Peyer's patch (tissue), 4 donors: ENCODE measurements around the gene ANKRD66. TPM values are rescaled to one million over a fixed set of nuclear protein-coding genes. Genes with fewer than 3 reads are reported as not detected.
"Not testable (repeated sequence)": the region's sequence is repeated elsewhere in the genome, so short reads cannot be mapped to it uniquely, and the experiment has no call there.

ENCODE experiments used
- DNase-seq, 3 donors: peaks; one replicate each; pipeline ENCODE4 v3.0.0-alpha.2; 2017 to 2019
- H3K27ac ChIP-seq, 4 donors: fragments of 200-600 bp; sonication (generic); one replicate each; pipeline ENCODE4 v1.5.1; 2016 to 2019
- H3K27me3 ChIP-seq, 2 donors: fragments of 200-600 bp; sonication (generic); one replicate each; pipeline ENCODE4 v1.5.1; 2019
- H3K36me3 ChIP-seq, 3 donors: fragments of 200-600 bp; sonication (generic); one replicate each; pipeline ENCODE4 v1.5.1; 2016 to 2019
- H3K4me1 ChIP-seq, 4 donors: fragments of 200-600 bp; sonication (generic); one replicate each; pipeline ENCODE4 v1.5.1; 2016 to 2019
- H3K4me3 ChIP-seq, 4 donors: fragments of 200-600 bp; sonication (generic); 1 replicate in 3 of 4; 2 replicates in 1 of 4; pipeline ENCODE4 v1.5.1; 2016 to 2019; ENCODE audit warnings: mild to moderate bottlenecking in 1 of 4
- H3K9me3 ChIP-seq, 4 donors: fragments of 200-600 bp; sonication (generic); one replicate each; pipeline ENCODE4 v1.5.1; 2016 to 2019; ENCODE audit warnings: mild to moderate bottlenecking in 1 of 4
- CTCF ChIP-seq, 6 experiments: fragments of 450-650 bp in 4 of 6; fragments of 200-600 bp in 2 of 6; sonication (generic) in 1 of 6; IDR thresholded peaks; one replicate each; pipeline ENCODE4 v1.5.1; 2017 to 2019; ENCODE audit warnings: antibody characterized with exemption in 6 of 6, mild to moderate bottlenecking in 3 of 6, moderate library complexity in 1 of 6
- POLR2A ChIP-seq, 2 donors: fragments of 450-650 bp; IDR thresholded peaks; one replicate each; pipeline ENCODE4 v1.5.1; 2017; ENCODE audit warnings: antibody characterized with exemption in 2 of 2, mild to moderate bottlenecking in 2 of 2, moderate library complexity in 2 of 2
- total RNA-seq, 4 donors: library from RNA; depleted of rRNA; stranded (reverse); fragments of >200 nt; gene quantifications; one replicate each; pipeline ENCODE4 v1.1.0, GENCODE V29; 2016

The ANKRD66 gene
- total RNA-seq, 4 donors from 2014 or later: not detected

GRCh38 chr6:46763466-46763865 lies 16.7 kb downstream of the ANKRD66 start:
- Histone ChIP-seq H3K4me3 (no peak overlapping the region), H3K27me3 (no peaks in the 10 kb centered on the region), H3K4me1 (no peaks in the 10 kb centered on the region), H3K27ac (no peak overlapping the region), H3K36me3 (no peaks in the 10 kb centered on the region), H3K9me3 (no peaks in the 10 kb centered on the region)
- no peak for TF ChIP-seq POLR2A (IDR thresholded peaks at IDR 0.05)
- TF ChIP-seq CTCF (IDR thresholded peaks at IDR 0.05): no peak
- no peak for DNase-seq

GRCh38 chr6:46764280-46764679 lies 17.5 kb downstream of the ANKRD66 start:
- H3K9me3 ChIP-seq, H3K4me1 ChIP-seq, H3K36me3 ChIP-seq, H3K27me3 ChIP-seq, H3K27ac ChIP-seq, H3K4me3 ChIP-seq, DNase-seq: not testable (repeated sequence)

- no peaks in the 10 kb centered on the region for H3K4me1 ChIP-seq
- H3K27me3 ChIP-seq: no peaks in the 10 kb centered on the region
- H3K9me3 ChIP-seq: no peaks in the 10 kb centered on the region
- H3K4me3 ChIP-seq: no peak overlapping the region
- TF ChIP-seq POLR2A (IDR thresholded peaks at IDR 0.05) (no peak), CTCF (IDR thresholded peaks at IDR 0.05) (no peak)
- no peak overlapping the region for H3K27ac ChIP-seq
- no peaks in the 10 kb centered on the region for H3K36me3 ChIP-seq
- DNase-seq: no peak
Measured at GRCh38 chr6:46764961-46765360, 18.2 kb downstream of the ANKRD66 start.

- H3K4me3 ChIP-seq: no peak overlapping the region
- H3K36me3 ChIP-seq: no peaks in the 10 kb centered on the region
- H3K4me1 ChIP-seq: no peaks in the 10 kb centered on the region
- TF ChIP-seq POLR2A (IDR thresholded peaks at IDR 0.05) (no peak), CTCF (IDR thresholded peaks at IDR 0.05) (no peak)
- H3K27ac ChIP-seq: peak overlapping the region in 1 of 4 donors; percentile 46
- no peaks in the 10 kb centered on the region for H3K9me3 ChIP-seq
- no peak for DNase-seq
- no peaks in the 10 kb centered on the region for H3K27me3 ChIP-seq
Measured at GRCh38 chr6:46772016-46772415, 25.3 kb downstream of the ANKRD66 start.

GRCh38 chr6:46772762-46773161 lies 26.0 kb downstream of the ANKRD66 start:
- Histone ChIP-seq H3K36me3 (no peaks in the 10 kb centered on the region), H3K27ac (peak overlapping the region in 1 of 4 donors; percentile 8), H3K27me3 (no peaks in the 10 kb centered on the region), H3K9me3 (no peaks in the 10 kb centered on the region), H3K4me1 (no peaks in the 10 kb centered on the region), H3K4me3 (no peak overlapping the region)
- TF ChIP-seq POLR2A (IDR thresholded peaks at IDR 0.05): no peak
- TF ChIP-seq CTCF (IDR thresholded peaks at IDR 0.05): no peak
- peak in 2 of 3 donors; percentile 16 to 55 for DNase-seq

- Histone ChIP-seq H3K27ac (peak overlapping the region in 1 of 4 donors; percentile 8), H3K27me3 (no peaks in the 10 kb centered on the region), H3K9me3 (no peaks in the 10 kb centered on the region), H3K36me3 (no peaks in the 10 kb centered on the region), H3K4me3 (no peak overlapping the region), H3K4me1 (no peaks in the 10 kb centered on the region)
- DNase-seq: no peak
- TF ChIP-seq POLR2A (IDR thresholded peaks at IDR 0.05) (no peak), CTCF (IDR thresholded peaks at IDR 0.05) (no peak)
Measured at GRCh38 chr6:46773201-46773855, 26.6 kb downstream of the ANKRD66 start.

GRCh38 chr6:46774736-46775135 lies 28.0 kb downstream of the ANKRD66 start:
- H3K36me3 ChIP-seq, H3K27ac ChIP-seq, H3K9me3 ChIP-seq, H3K4me1 ChIP-seq, DNase-seq, H3K4me3 ChIP-seq, H3K27me3 ChIP-seq: not testable (repeated sequence)
